ENCODE results near the gene SIRT5.

Gene SIRT5

DNA sequence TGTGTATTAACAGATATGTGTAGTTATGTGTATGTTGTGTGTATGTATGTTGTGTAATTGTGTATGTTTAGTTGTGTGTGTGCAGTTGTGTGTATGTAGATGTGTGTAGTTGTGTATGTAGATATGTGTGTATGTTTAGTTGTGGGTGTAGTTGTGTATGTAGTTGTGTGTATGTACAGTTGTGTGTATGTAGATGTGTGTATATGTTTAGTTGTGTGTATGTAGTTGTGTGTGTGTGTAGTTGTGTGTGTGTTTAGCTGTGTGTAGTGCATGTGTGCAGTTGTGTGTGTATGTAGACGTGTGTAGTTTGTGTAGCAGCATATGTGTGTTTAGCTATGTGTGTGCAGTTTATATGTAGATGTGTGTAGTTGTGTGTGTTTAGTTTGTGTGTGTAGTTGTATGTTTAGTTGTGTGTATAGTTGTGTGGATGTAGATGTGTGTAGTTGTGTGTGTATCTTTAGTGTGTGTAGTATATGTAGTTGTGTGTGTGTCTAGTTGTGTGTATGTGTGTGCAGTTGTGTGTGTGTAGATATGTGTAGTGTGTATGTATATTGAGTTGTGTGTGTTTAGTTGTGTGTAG, 16.3 kb downstream of the SIRT5 start:
- no peak for DNase-seq

- no peak for DNase-seq
Measured at GRCh38 chr6:13591205-13591921, 17.0 kb downstream of the SIRT5 start.

- DNase-seq = no peak
Measured at GRCh38 chr6:13593103-13593502, 18.7 kb downstream of the SIRT5 start.

DNA sequence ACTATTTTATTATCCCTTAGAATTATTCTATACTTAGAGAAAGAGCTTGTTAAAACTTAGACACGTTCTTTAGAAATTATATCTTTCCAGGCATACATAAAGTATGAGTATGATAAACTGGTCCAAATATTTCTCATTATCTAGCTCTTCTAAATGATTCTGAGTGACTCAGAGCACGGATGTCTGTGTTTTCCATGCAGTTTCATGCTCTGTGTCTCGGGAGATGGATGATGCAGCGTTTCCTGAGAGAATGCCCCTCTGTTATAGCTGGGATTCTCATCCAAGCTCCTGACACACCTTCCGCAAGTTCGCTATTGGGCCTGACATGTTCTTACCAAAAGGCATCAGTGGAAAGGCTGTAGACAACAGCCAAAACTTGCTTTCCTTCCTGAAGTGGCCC, 19.3 kb downstream of the SIRT5 start:
- DNase-seq = no peak

- DNase-seq = no peak
Measured at GRCh38 chr6:13597073-13597472, 22.7 kb downstream of the SIRT5 start.

- no peak for DNase-seq
Measured at GRCh38 chr6:13600036-13600435, 25.6 kb downstream of the SIRT5 start.

- no peak for DNase-seq
Measured at GRCh38 chr6:13604135-13604534, 29.7 kb downstream of the SIRT5 start.

- no peak for DNase-seq
Measured at GRCh38 chr6:13604546-13605416, 30.4 kb downstream of the SIRT5 start.

- no peak for DNase-seq
Measured at GRCh38 chr6:13605634-13606033, 31.2 kb downstream of the SIRT5 start.

DNA sequence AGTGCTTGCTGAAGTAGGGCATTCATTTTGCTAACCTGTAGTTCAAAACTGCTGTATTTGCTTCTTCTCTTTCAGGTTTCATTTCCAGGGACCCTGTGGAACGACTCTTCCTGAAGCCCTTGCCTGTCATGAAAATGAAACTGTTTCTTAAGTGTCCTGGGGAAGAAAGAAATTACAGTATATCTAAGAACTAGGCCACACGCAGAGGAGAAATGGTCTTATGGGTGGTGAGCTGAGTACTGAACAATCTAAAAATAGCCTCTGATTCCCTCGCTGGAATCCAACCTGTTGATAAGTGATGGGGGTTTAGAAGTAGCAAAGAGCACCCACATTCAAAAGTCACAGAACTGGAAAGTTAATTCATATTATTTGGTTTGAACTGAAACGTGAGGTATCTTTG, 37.3 kb downstream of the SIRT5 start:
- DNase-seq = no peak

GRCh38 chr6:13613029-13613594, 38.7 kb downstream of the SIRT5 start:
- no peak for DNase-seq

DNA sequence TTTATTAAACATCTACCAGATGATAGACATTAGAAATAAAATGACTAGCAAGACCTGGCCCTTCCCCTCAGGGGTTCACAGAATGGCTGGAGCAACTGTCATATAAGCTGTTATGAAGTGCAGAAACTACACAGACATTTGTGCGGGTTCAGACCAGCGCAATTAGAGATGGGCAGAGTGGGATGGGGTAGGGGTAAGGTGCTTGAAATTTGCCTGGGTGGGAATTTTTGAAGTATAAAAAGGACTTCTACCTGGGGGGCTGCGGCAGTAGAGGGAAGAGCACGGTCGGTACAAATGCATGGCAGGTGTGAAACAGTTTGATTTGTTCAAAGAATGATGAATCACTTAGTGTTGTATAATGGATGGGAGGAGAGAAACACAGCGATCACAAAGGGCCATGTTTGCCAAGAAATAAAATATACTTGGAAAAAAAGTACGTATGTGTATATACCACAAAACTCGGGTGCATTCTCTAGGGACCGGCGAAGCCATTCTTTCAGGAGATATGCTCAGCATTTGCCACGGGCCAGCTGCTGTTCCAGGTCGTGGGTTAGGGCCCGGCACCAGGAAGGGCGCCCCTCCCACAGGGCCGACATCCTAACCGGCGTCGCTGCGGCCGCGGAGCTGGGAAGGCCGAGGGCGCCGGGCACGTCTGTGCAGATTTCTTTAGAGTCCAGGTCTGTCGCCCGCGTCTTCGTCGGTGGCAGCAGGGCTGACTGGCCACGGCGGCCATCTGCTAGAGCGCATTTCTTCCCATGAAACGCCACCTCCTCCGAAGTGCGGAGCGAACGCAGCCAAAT, 39.9 kb downstream of the SIRT5 start:
- DNase-seq = peak; percentile 12

- DNase-seq = peak; percentile 72
Measured at GRCh38 chr6:13614926-13615791, 40.8 kb downstream of the SIRT5 start, which contains the start of gene NOL7. TSS of gene NOL7 (plus strand) at chr6:13615335. CDS start at chr6:13615359, 24 bp downstream.

- no peak for DNase-seq
Measured at GRCh38 chr6:13615792-13616120, 41.4 kb downstream of the SIRT5 start.

GRCh38 chr6:13617066-13617465, 42.7 kb downstream of the SIRT5 start:
- no peak for DNase-seq

- no peak for DNase-seq
Measured at GRCh38 chr6:13624871-13625288, 50.5 kb downstream of the SIRT5 start.

- no peak for DNase-seq
Measured at GRCh38 chr6:13629459-13630116, 55.2 kb downstream of the SIRT5 start.

GRCh38 chr6:13630499-13630898, 56.1 kb downstream of the SIRT5 start:
- no peak for DNase-seq

DNA sequence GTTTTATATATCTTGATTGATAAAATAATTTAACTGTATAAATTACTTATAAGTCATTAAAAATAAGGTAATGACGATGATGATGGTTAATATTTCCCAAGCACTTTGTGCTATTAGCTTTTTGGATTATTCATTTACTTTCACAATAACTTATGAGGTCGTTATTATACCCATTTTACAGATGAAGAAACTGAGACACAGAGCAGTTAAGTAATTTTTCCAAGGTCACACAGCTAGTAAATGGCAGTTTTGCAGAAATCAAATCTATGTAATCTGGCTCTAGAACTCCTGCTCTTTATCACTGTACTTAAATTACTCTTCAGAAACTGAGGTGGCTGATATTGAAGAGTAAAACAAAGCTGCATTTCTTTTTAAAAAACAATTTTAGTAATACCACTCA, 58.9 kb downstream of the SIRT5 start:
- no peak for DNase-seq

- no peak for DNase-seq
Measured at GRCh38 chr6:13635948-13636658, 61.7 kb downstream of the SIRT5 start.
